Left renal pelvis (tissue), 4 donors: Measurements from ENCODE around the gene RRAD. TPM values are rescaled to one million over a fixed set of nuclear protein-coding genes. Genes with fewer than 3 reads are reported as not detected.
"Not testable (repeated sequence)": the region's sequence is repeated elsewhere in the genome, so short reads cannot be mapped to it uniquely, and the experiment has no call there.

Experiments
- DNase-seq, 4 donors: peaks; one replicate each; pipeline ENCODE4 v3.0.0-alpha.2; 2013; ENCODE audit warnings: low read depth in 4 of 4, low spot score in 3 of 4
- polyA plus RNA-seq, 4 donors: library from polyadenylated mRNA; unstranded; fragments of 120-200 nt; gene quantifications; one replicate each; pipeline ENCODE4 v1.2.1, GENCODE V29; 2013; ENCODE audit not compliant: insufficient read length in 4 of 4

Gene RRAD
- polyA plus RNA-seq, 4 donors = 1.2 to 5.4 (median 2.1) TPM

GRCh38 chr16:66950971-66951790, 25.8 kb upstream of the RRAD start:
- no peak for DNase-seq

GRCh38 chr16:66950437-66950836, 25.1 kb upstream of the RRAD start:
- DNase-seq = no peak

DNA sequence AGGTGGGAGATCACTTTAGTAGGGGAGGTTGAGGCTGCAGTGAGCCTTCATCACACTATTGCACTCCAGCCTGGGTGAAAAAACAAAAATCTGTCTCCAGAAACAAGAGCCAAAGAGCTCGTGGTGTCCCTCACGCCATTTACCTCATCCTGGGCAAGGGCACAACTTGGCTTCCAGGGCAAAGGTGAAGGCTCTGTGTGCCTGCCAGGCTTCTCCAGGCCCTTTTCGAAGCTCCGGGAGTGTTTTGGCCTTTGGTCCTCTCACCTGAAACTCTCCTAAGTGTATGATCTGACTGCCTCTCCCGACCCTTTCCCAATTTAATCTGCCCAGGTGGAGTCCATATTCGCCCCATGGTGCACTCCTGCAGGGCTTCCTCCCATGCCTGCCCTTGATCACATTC, 24.1 kb upstream of the RRAD start:
- no peak for DNase-seq

DNA sequence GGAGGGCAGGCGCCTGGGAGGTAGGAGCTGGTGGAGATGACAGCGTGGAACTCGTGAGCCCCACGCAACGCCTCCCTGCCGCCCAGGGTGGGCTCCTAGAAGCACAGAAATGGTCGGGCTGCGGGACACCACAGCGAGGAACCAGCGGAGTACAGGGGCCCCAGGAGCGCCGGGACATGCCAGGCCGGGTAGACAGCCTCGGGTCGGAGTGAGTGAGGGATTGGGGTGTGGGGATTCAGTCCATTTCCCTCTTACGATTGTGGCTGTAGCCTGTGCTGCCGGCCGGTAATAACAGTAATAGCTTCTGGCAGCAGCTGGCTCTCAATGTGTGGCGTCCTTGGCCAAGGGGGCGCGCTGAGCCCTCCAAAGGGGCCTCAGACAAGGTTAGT, 23.5 kb upstream of the RRAD start:
- no peak for DNase-seq

- no peak for DNase-seq
These were observed 22.9 kb upstream of the RRAD start for GRCh38 chr16:66948134-66948836.

DNA sequence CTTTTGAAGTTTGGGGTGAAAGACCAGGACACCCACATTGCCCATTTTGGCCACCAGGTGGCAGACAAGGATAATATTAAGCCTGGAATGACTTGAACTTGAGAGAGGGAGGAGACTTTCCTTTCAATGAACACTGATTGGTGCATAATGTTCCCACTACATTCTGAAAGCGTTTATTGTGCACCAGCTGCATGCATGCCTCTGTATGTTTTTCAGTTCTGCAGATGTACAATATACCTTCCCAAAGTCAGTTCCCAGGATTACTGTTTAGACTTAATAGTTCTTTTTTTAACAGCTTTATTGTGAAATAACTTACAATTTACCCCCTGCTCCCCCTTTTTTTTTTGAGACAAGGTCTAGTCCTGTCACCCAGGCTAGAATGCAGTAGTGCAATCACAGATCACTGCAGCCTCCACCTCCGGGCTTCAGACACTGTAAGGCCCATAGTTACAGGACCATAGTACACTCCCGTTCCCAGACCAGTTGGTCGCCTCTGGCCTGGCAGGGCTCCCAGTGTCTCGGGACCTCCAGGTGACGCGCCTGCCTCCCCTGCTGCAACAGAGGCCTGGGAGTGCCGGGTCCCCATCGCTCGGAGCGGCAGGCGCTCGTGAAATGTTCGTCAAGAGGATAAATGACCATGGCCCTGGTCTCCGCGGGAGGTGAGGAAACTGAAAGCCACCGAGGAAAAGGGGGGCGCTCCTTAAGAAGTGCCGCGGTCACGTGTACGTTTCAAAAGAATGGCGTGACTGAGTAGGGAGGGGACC, 22.1 kb upstream of the RRAD start:
- peak in 2 of 4 donors; percentile 67 to 69 for DNase-seq

DNA sequence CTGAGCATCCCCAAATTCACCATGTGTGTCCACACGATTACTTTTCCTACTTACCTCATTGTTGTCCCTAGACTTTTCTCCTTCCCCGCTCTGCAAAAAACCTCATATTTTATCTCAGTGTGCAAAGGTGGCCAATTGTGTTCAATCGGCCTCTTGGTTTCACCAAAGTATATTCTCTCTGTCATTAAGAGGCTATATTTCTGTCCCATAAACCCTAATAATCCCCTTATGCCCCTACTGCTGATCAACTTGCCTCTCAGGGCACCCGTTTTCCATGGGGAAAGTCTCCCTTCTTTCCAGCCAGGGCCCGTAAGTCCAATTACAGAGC, 21.6 kb upstream of the RRAD start:
- DNase-seq = no peak

- no peak for DNase-seq
These were observed 21.2 kb upstream of the RRAD start for GRCh38 chr16:66946541-66946940.

- no peak for DNase-seq
These were observed 20.6 kb upstream of the RRAD start for GRCh38 chr16:66945939-66946338.

DNA sequence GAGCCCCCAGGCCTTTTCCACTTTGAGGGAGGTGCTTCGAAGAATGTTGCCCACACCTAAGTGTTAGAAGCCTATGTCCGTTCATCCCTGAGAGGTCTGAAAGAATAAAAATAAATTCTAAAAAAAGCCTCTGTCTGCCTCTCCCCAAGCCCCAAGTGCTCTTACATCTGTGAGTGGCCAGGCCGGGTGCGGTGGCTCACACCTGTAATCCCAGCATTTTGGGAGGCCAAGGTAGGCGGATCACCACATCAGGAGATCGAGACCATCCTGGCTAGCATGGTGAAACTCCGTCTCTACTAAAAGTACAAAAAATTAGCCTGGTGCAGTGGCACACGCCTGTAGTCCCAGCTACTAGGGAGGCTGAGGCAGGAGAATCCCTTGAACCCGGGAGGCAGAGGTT, 19.6 kb upstream of the RRAD start:
- not testable (repeated sequence) for DNase-seq

- DNase-seq = no peak
These were observed 18.7 kb upstream of the RRAD start for GRCh38 chr16:66944054-66944441.

DNA sequence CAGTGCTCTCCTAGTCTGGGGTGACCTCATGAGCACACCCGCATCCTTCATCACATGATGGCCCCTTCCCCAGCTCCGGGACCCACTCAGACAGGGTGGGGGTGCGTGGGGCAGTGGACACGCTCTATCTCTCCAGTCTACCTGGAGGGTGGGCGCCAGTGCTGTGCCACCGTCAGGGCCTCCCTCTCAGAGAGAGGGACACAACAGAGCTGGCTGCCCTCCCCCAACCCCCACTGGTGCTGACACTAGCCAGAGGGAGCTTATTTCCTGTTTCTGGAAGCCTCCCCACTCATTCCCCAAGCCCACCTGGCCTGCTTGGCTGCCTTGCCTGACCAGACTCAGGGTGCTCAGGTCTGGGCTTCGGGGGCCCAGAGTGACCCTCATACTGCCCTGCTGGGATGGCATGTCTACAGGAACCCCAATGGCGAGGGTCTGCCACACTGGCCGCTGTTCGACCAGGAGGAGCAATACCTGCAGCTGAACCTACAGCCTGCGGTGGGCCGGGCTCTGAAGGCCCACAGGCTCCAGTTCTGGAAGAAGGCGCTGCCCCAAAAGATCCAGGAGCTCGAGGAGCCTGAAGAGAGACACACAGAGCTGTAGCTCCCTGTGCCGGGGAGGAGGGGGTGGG, 18.2 kb upstream of the RRAD start:
- no peak for DNase-seq

DNA sequence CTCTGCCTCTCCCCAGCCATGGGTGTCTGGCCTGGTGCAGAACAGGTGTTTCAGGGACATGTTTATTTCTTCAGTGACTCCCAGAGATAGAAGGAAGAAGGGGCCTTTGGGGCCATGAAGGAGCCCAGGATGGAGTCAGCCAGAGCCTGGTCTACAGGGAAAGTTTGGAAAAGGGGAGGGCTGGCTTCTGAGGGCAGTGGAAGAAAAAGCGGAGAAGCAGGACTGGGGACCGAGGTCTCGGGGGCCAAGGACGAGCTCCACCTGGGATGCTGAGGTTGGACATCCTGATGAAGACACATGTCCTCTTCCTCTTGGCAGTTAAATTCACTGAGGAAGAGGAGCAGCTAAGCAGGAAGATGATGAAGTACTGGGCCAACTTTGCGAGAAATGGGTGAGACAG, 17.6 kb upstream of the RRAD start:
- DNase-seq = no peak

DNA sequence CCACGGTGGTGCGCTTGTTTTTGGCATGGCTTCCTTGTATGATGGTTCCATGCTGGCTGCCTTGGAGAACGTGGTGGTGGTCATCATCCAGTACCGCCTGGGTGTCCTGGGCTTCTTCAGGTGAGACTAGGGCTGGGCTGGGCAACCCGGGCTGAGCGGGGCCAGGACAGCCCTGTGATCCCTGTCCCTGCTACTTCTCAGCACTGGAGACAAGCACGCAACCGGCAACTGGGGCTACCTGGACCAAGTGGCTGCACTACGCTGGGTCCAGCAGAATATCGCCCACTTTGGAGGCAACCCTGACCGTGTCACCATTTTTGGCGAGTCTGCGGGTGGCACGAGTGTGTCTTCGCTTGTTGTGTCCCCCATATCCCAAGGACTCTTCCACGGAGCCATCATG, 14.9 kb upstream of the RRAD start:
- DNase-seq = no peak

GRCh38 chr16:66939366-66939765, 14.0 kb upstream of the RRAD start:
- DNase-seq = no peak

GRCh38 chr16:66937725-66938337, 12.5 kb upstream of the RRAD start:
- no peak for DNase-seq

DNA sequence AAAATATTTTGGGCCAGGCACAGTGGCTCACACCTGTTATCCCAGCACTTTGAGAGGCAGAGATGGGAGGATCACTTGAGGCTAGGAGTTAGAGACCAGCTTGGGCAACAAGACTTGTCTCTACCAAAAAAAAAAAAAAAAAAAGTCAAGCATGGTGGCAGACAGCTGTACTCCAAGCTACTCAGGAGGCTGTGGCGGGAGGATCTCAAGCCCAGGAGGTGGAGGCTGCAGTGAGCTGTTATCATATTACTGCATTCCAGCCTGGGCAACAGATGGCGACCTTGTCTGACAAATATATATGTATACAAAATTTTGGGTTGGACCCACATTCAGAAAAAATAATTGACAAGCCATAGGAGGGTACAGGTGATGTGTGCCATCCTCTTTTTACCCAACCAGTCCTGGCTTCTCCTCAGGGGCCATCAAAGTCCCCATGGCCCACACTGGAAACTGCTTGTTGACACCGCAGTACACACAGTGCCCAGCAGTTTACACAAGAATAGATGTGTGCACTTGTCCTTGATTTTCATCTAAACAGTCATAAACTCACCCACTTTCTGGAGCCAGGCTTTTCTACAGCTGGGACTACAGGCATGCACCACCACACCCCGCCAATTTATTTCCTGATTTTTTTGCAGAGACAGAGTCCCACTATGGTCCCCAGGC, 11.7 kb upstream of the RRAD start:
- DNase-seq = no peak

GRCh38 chr16:66936462-66936861, 11.1 kb upstream of the RRAD start:
- no peak for DNase-seq

DNA sequence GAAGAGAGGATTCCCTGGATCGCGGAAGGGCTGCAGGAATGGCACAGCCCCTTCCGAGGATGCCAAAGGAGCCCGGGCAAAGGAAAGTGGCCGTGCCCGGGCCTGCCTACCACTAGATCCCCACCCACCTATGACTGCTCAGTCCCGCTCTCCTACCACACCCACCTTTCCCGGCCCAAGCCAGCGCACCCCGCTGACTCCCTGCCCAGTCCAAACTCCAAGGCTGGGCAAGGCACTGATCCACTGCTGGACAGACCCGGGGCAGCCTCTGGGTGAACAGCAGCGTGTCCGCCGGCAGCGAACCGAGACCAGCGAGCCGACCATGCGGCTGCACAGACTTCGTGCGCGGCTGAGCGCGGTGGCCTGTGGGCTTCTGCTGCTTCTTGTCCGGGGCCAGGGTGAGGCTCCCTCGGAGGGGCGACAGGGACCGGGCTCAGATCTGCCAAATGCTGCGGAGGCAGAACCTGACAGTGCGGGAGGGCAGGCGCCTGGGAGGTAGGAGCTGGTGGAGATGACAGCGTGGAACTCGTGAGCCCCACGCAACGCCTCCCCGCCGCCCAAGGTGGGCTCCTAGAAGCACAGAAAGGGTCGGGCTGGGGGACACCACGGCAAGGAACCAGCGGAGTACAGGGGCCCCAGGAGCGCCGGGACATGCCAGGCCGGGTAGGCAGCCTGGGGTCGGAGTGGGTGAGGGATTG, 10.1 kb upstream of the RRAD start, which contains the start of gene CES2:
CES2 (plus strand) TSS at position 203 of the 698 bp plus-strand sequence; CDS start at position 323, 120 bp downstream.
- DNase-seq = no peak
